ENCODE data around the gene GDF11.

Gene GDF11

DNA sequence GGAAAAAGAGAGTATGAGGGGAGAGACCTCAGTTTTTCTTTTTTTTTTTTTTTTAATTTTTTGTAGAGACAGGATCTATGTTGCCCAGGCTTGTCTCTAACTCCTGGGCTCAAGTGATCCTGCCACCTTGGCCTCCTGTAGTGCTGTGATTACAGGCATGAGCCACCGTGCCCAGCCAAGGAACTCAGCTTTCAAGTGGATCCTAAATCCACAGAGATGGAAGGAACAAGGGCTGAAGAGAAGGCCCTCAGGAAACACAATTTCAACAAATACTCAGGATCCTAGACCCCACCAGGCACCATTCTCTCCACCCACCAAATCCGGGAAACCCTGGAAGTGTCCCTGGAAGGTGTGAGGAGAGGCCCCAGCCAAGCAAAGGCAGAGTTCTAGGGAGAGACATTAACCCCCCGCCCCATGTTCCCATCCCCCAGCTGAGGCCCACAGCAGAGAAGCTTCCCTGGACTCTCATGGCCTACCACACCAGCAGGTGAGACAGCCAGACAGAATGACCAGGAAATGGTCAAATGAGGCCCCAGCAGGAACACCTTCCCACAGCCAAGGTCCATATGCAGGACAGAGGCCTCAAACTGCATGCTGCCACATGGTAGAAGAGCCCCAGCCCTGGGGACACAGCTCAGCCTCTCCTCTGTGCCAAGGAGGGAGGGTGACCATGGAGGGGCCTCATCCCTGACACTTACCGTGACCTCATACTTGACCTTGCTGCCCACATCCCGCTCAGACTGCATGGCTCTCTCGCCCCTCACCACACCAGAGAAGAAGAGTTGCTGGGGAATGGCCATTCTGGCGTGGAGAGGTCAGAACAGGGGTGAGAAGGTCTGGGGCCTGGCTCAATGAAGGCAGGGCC is 49.4 kb upstream of the GDF11 start (continued):
- TF ChIP-seq, protein P1, sequence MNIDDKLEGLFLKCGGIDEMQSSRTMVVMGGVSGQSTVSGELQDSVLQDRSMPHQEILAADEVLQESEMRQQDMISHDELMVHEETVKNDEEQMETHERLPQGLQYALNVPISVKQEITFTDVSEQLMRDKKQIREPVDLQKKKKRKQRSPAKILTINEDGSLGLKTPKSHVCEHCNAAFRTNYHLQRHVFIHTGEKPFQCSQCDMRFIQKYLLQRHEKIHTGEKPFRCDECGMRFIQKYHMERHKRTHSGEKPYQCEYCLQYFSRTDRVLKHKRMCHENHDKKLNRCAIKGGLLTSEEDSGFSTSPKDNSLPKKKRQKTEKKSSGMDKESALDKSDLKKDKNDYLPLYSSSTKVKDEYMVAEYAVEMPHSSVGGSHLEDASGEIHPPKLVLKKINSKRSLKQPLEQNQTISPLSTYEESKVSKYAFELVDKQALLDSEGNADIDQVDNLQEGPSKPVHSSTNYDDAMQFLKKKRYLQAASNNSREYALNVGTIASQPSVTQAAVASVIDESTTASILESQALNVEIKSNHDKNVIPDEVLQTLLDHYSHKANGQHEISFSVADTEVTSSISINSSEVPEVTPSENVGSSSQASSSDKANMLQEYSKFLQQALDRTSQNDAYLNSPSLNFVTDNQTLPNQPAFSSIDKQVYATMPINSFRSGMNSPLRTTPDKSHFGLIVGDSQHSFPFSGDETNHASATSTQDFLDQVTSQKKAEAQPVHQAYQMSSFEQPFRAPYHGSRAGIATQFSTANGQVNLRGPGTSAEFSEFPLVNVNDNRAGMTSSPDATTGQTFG (tag by site-specific recombination; IDR thresholded peaks at IDR 0.05; ENCODE audit: borderline replicate concordance): no peak
- no peak for TF ChIP-seq ZSCAN16 (tag by site-specific recombination; IDR thresholded peaks at IDR 0.05)

DNA sequence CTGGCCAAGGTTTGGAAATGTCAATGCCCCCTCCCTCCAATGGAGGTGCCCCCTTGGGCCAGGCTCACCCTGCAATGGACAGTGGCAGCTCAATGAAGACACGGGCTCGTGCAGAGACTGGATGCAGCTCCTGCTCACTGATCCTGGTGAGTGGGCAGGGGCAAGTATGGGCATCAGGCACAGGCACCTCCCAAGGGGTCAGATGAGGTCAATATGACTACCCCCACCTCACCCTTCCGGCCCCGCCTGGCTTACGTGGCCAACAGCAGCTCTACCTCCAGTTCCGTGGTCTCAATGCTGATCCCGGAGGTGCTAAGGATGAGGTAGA is 48.8 kb upstream of the GDF11 start:
- Histone ChIP-seq H3K4me1 (ENCODE audit: control insufficient read depth, insufficient read depth, low read length) (no peaks in the 10 kb centered on the region), H3K9me3 (ENCODE audit: control insufficient read depth, insufficient read depth, low read depth, low read length) (no peaks in the 10 kb centered on the region), H3K4me3 (ENCODE audit: low read depth, low read length) (no peak overlapping the region), H3K27ac (ENCODE audit: extremely low read depth, low read depth, low read length) (no peak overlapping the region), H3K36me3 (ENCODE audit: control insufficient read depth in 2 of 2, insufficient read depth in 1 of 2, low read length in 2 of 2) (peaks cover 0 to 6% of the 10 kb centered on the region in 2 experiments; a peak in 1 of 3 replicates)
- ChIA-PET CTCF (interaction anchor here (0.7 kb wide), 1 partner anchor 44 kb away, joined by 3 read pairs; no protein-coding TSS in a partner anchor), POLR2A (interaction anchor here (1.7 kb wide), 1 partner anchor 13 kb away, joined by 4 read pairs; no protein-coding TSS in a partner anchor)
- no peak for TF ChIP-seq REST (tag by site-specific recombination; IDR thresholded peaks at IDR 0.05)
- TF ChIP-seq, protein P2, sequence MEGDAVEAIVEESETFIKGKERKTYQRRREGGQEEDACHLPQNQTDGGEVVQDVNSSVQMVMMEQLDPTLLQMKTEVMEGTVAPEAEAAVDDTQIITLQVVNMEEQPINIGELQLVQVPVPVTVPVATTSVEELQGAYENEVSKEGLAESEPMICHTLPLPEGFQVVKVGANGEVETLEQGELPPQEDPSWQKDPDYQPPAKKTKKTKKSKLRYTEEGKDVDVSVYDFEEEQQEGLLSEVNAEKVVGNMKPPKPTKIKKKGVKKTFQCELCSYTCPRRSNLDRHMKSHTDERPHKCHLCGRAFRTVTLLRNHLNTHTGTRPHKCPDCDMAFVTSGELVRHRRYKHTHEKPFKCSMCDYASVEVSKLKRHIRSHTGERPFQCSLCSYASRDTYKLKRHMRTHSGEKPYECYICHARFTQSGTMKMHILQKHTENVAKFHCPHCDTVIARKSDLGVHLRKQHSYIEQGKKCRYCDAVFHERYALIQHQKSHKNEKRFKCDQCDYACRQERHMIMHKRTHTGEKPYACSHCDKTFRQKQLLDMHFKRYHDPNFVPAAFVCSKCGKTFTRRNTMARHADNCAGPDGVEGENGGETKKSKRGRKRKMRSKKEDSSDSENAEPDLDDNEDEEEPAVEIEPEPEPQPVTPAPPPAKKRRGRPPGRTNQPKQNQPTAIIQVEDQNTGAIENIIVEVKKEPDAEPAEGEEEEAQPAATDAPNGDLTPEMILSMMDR (tag by site-specific recombination; IDR thresholded peaks at IDR 0.05): no peak
- no peak for TF ChIP-seq ZNF175 (tag by site-specific recombination; IDR thresholded peaks at IDR 0.05)
- no peak for TF ChIP-seq ZIC2 (tag by site-specific recombination; IDR thresholded peaks at IDR 0.05)
- TF ChIP-seq ZNF18 (tag by site-specific recombination; IDR thresholded peaks at IDR 0.05): no peak
- TF ChIP-seq ZSCAN30 (tag by site-specific recombination; IDR thresholded peaks at IDR 0.05): no peak
- TF ChIP-seq, protein P3, sequence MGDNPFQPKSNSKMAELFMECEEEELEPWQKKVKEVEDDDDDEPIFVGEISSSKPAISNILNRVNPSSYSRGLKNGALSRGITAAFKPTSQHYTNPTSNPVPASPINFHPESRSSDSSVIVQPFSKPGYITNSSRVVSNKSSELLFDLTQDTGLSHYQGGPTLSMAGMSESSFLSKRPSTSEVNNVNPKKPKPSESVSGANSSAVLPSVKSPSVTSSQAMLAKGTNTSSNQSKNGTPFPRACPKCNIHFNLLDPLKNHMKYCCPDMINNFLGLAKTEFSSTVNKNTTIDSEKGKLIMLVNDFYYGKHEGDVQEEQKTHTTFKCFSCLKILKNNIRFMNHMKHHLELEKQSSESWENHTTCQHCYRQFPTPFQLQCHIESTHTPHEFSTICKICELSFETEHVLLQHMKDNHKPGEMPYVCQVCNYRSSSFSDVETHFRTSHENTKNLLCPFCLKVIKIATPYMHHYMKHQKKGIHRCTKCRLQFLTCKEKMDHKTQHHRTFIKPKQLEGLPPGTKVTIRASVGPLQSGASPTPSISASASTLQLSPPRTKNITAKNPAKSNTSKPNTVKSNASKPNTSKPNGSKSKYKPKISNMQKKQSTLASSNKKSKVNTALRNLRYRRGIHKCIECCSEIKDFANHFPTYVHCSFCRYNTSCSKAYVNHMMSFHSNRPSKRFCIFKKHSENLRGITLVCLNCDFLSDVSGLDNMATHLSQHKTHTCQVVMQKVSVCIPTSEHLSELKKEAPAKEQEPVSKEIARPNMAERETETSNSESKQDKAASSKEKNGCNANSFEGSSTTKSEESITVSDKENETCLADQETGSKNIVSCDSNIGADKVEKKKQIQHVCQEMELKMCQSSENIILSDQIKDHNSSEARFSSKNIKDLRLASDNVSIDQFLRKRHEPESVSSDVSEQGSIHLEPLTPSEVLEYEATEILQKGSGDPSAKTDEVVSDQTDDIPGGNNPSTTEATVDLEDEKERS (tag by site-specific recombination; IDR thresholded peaks at IDR 0.05): no peak
- TF ChIP-seq, protein P4, sequence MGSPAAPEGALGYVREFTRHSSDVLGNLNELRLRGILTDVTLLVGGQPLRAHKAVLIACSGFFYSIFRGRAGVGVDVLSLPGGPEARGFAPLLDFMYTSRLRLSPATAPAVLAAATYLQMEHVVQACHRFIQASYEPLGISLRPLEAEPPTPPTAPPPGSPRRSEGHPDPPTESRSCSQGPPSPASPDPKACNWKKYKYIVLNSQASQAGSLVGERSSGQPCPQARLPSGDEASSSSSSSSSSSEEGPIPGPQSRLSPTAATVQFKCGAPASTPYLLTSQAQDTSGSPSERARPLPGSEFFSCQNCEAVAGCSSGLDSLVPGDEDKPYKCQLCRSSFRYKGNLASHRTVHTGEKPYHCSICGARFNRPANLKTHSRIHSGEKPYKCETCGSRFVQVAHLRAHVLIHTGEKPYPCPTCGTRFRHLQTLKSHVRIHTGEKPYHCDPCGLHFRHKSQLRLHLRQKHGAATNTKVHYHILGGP (tag by site-specific recombination; IDR thresholded peaks at IDR 0.05): no peak
- no peak for TF ChIP-seq ZNF660 (tag by site-specific recombination; IDR thresholded peaks at IDR 0.05)
- TF ChIP-seq ZNF366 (tag by site-specific recombination; conservative IDR thresholded peaks at IDR 0.05): no peak
- no peak for TF ChIP-seq ZFP41 (tag by site-specific recombination; IDR thresholded peaks at IDR 0.05; ENCODE audit: borderline replicate concordance)
- no peak for TF ChIP-seq ZNF530 (tag by site-specific recombination; IDR thresholded peaks at IDR 0.05; ENCODE audit: low read depth)
- TF ChIP-seq ZNF433 (tag by site-specific recombination; IDR thresholded peaks at IDR 0.05; ENCODE audit: low read depth): no peak
- no peak for TF ChIP-seq ZNF623 (tag by site-specific recombination; IDR thresholded peaks at IDR 0.05)
- no peak for TF ChIP-seq ZBTB21 (tag by site-specific recombination; IDR thresholded peaks at IDR 0.05)
